HG02623 (cell line): ENCODE measurements around the gene ATF2.

Experiments used
- ATAC-seq: cut with Tn5 transposase; IDR thresholded peaks from one replicate; pipeline ENCODE4 v1.9.1; 2021; ENCODE audit warnings: moderate library complexity; ENCODE audit not compliant: unreplicated experiment

The ATF2 gene

GRCh38 chr2:175030380-175031271 lies 137.4 kb downstream of the ATF2 start:
- ATAC-seq, result no peak

- no peak for ATAC-seq
These were observed 140.2 kb downstream of the ATF2 start for GRCh38 chr2:175027755-175028154.

GRCh38 chr2:175026385-175026784 lies 141.6 kb downstream of the ATF2 start:
- no peak for ATAC-seq

- ATAC-seq, result no peak
These were observed 142.1 kb downstream of the ATF2 start for GRCh38 chr2:175025946-175026345.

DNA sequence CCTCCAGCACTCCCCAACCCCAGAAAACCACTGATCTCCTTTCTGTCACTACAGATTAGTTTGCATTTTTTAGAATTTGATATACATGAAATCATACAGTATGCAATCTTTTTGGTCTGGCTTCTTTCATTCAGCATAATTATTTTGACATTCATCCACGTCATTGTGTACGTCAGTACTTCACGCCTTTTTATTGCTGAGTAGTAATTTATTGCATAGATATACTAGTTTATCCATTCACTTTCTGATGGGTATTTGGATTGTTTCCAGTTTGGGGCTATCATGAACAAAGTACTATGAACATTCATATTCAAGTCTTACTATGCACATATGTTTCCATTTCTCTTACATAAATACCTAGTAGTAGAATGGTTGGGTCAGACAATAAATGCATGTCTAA lies 142.8 kb downstream of the ATF2 start:
- no peak for ATAC-seq

DNA sequence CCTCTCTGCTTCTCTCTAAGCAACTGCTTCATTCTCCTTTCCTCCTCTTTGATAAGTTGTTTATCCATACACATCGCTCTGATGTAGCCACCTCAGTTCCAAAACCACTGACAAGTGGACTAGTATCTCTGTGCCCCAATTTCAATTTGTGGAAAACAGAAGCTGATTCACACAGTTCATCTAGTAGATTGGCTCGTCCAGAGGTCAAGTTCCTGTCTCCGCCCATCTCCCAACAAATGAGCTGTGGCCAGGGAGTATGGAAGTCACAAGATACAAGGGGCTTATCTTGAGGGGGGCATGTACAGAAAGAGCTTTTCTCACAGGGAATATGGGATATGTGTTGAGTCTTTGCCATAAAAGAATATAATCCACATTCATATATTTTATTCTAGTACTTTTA lies 145.1 kb downstream of the ATF2 start:
- no peak for ATAC-seq
